Measurements from ENCODE around the gene MADCAM1. TPM values are rescaled to one million over a fixed set of nuclear protein-coding genes. Genes with fewer than 3 reads are reported as not detected.

MADCAM1 gene
- total RNA-seq, 1 donor: 0.72 TPM

- no peak for TF ChIP-seq CTCF (IDR thresholded peaks at IDR 0.05; ENCODE audit: extremely low read depth, low read depth, low read length)
- H3K4me1 ChIP-seq (ENCODE audit: insufficient read depth, low read length): no peaks in the 10 kb centered on the region
- H3K9me3 ChIP-seq (ENCODE audit: low read depth, low read length): no peaks in the 10 kb centered on the region
- DNase-seq (ENCODE audit: insufficient read length, low spot score, missing footprints): no peak
- no peaks in the 10 kb centered on the region for H4K20me1 ChIP-seq (ENCODE audit: insufficient read depth, low read length)
- H3K4me2 ChIP-seq (ENCODE audit: insufficient read depth, low read length): no peak overlapping the region
- peaks cover 23% of the 10 kb centered on the region for H3K27me3 ChIP-seq (ENCODE audit: insufficient read depth, low read length)
- no peak overlapping the region for H3K4me3 ChIP-seq (ENCODE audit: insufficient read depth, low read length)
- H2AFZ ChIP-seq (ENCODE audit: low read length): no peak overlapping the region
- no peaks in the 10 kb centered on the region for H3K36me3 ChIP-seq (ENCODE audit: insufficient read depth, low read length)
- H3K27ac ChIP-seq (ENCODE audit: low read depth, low read length): no peak overlapping the region
- H3K79me2 ChIP-seq (ENCODE audit: insufficient read depth, low read length): no peaks in the 10 kb centered on the region
Measured at GRCh38 chr19:463483-464207, 32.6 kb upstream of the MADCAM1 start.

- H3K9me3 ChIP-seq (ENCODE audit: low read depth, low read length): no peaks in the 10 kb centered on the region
- no peaks in the 10 kb centered on the region for H3K4me1 ChIP-seq (ENCODE audit: insufficient read depth, low read length)
- no peaks in the 10 kb centered on the region for H3K79me2 ChIP-seq (ENCODE audit: insufficient read depth, low read length)
- DNase-seq (ENCODE audit: insufficient read length, low spot score, missing footprints): no peak
- no peaks in the 10 kb centered on the region for H3K36me3 ChIP-seq (ENCODE audit: insufficient read depth, low read length)
- no peak overlapping the region for H3K4me2 ChIP-seq (ENCODE audit: insufficient read depth, low read length)
- H4K20me1 ChIP-seq (ENCODE audit: insufficient read depth, low read length): no peaks in the 10 kb centered on the region
- H2AFZ ChIP-seq (ENCODE audit: low read length): no peak overlapping the region
- no peak overlapping the region for H3K27ac ChIP-seq (ENCODE audit: low read depth, low read length)
- no peak for TF ChIP-seq CTCF (IDR thresholded peaks at IDR 0.05; ENCODE audit: extremely low read depth, low read depth, low read length)
- H3K27me3 ChIP-seq (ENCODE audit: insufficient read depth, low read length): peaks cover 21% of the 10 kb centered on the region
- no peak overlapping the region for H3K4me3 ChIP-seq (ENCODE audit: insufficient read depth, low read length)
Measured at GRCh38 chr19:464208-464545, 32.1 kb upstream of the MADCAM1 start.

- Histone ChIP-seq H3K27ac (ENCODE audit: low read depth, low read length) (no peak overlapping the region), H3K27me3 (ENCODE audit: insufficient read depth, low read length) (peaks cover 15% of the 10 kb centered on the region), H4K20me1 (ENCODE audit: insufficient read depth, low read length) (no peaks in the 10 kb centered on the region)
Measured at GRCh38 chr19:465056-465816, 31.1 kb upstream of the MADCAM1 start.

More at GRCh38 chr19:465056-465816, 31.1 kb upstream of the MADCAM1 start:
- no peaks in the 10 kb centered on the region for H3K9me3 ChIP-seq (ENCODE audit: low read depth, low read length)
- no peak overlapping the region for H2AFZ ChIP-seq (ENCODE audit: low read length)
- no peak for DNase-seq (ENCODE audit: insufficient read length, low spot score, missing footprints)
- H3K4me1 ChIP-seq (ENCODE audit: insufficient read depth, low read length): no peaks in the 10 kb centered on the region
- H3K4me3 ChIP-seq (ENCODE audit: insufficient read depth, low read length): no peak overlapping the region
- H3K4me2 ChIP-seq (ENCODE audit: insufficient read depth, low read length): no peak overlapping the region
- H3K36me3 ChIP-seq (ENCODE audit: insufficient read depth, low read length): no peaks in the 10 kb centered on the region
- H3K79me2 ChIP-seq (ENCODE audit: insufficient read depth, low read length): no peaks in the 10 kb centered on the region
- no peak for TF ChIP-seq CTCF (IDR thresholded peaks at IDR 0.05; ENCODE audit: extremely low read depth, low read depth, low read length)

Data from osteoblast (primary cell).